Measurements from ENCODE around the gene OSBPL10.

OSBPL10 gene

DNA sequence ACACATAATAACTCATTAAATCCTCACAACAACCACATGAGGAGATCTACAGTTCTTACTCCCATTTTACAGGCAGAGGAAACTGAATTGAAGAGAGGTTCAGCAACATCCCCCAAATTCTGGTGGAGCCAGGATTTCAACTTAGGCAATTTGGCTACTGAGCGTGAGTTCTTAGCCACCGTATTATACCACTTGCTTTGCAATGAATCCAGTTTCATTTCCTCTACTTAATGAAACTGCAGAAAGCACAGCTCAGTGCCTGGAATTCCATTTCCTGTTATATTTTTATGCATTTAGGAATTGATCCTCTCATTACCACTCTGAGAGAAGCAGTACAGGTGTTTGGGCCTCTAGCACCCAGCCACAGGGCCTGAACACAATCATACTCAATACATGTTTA lies 4.8 kb upstream of the OSBPL10 start:
- DNase-seq: no peak

DNA sequence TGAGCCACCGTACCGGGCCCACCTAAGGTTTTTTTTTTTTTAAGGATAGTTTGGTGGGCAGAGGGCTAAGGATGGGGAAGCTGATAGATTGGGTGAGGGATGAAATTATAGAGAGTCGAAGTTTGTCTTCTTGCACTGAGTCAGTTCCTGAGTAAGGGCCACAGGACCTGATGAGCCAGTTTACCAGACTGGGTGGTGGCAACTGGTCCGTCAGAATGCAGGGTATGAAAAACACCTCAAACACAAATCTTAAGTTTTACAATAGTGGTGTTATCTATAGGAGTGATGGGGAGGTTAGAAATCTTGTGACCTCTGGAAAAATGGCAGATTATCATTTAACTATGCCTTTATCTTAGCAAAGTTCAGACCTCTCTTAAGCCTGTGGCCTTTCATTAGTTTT lies 3.3 kb upstream of the OSBPL10 start:
- no peak for DNase-seq

DNA sequence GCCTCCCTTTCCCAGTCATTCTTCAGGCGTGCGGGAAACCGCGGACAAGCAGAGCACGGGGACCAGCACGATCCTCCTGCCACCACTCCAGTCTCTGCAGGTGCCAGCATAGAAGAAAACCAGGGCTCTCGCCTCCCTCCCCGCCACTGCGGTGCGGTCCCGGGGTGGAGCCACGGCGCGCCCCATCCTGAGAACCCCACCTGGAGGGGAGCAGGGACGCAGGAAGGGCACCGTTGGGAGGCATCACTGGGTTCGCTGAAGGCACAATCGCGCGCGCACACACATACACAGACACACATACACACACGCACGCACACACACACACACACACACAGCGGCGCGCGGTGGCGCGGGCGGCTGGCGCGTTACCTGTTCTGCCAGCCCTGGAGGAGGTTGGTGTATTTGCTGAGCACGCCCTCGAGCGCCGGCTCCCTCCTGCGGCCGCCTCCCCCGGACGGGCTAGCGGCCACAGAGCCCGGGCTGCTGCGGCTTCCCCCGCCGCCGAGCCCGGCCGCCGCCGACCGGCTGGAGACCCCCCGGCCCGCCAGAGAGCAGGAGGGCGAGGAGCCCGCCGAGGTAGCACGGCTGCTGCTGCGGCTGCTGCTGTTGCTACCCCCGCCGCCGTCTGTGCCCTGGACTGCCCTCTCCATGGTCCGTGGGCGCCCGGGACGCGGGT lies 394 bp downstream of the OSBPL10 start:
- DNase-seq: peak; percentile 77

DNA sequence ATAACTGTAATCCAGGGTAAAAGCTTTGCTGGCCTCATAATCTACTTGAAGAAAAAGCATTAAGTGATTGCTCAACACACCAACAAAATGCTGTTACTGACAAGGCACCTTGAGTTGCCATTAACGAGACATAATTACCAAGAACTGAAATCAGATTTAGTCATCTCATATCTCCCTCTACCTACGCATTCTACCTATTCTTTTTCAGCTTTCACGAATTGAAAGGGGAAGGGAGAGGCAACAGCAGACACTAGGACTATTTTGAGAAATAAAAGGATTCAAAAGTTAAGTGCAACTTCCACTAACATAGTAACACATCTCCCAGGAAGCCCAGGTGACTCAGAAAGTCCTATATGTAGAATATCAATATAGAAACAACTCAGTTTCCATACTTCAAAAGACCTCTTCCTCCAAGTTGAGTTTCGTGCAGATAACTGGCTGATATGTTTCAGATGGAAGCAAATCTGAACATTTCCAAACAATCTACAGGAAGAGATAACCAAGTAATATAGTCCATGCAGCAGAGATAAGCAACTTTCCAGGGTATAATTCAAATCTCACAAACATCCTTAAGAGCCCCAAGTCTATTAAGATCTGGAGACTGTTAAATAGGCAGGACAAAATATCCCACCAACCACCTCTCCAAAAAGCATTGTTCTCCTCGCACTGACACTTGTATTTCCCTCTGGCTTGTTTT lies 1.9 kb downstream of the OSBPL10 start:
- no peak for DNase-seq

DNA sequence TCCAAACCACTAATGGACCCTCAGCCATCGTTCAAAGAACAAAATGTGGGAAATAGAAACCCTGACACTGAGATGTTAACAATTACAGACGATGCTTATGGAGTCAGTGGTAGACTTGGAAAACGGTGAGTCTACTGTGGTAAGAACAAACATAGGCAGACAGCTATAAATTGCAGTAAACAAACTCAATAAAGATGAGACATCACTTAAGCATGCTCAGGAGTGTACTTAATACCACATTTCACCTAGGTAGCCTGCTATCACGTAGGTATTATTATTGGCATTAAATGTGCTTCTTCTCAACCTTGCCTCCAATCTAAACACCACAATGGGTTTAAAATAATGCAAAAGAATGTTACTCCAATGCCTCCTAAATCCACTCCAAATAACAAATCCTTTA lies 2.5 kb downstream of the OSBPL10 start:
- DNase-seq: no peak

DNA sequence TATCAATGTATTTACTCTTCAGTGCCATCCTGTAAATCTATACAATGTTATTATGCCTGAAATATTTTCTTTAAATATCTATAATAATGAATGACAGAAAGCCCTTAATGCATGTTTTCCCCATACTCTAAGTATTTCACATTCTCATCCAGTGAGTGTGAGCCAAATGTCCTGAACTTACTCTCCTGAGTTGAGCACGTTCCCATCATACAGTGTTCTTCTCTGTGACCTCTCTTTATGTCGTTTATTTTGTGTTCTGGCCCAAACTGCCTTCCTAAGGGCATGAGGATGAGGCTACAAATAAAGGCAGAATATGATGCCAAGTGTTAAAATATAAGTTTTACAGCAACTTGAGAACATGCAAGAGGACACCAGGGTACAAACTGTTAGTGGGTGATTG lies 3.3 kb downstream of the OSBPL10 start:
- DNase-seq: no peak

DNA sequence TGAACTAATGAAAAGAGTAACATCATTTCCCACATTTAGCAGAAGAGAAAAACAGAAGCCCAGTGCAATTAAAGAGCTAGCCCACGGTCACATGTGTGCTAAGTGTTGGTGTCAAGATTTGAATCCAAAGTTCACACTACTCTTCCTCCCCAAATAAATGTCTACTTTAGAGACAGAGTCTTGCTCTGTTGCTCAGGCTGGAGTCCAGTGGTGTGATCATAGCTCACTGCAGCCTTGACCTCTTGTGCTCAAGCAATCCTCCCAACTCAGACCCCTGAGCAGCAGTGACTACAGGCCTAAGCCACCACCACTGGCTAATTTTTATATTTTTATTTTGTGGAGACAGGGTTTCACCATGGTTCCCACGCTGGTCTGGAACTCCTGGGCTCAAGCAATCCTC lies 4.8 kb downstream of the OSBPL10 start:
- no peak for DNase-seq

DNA sequence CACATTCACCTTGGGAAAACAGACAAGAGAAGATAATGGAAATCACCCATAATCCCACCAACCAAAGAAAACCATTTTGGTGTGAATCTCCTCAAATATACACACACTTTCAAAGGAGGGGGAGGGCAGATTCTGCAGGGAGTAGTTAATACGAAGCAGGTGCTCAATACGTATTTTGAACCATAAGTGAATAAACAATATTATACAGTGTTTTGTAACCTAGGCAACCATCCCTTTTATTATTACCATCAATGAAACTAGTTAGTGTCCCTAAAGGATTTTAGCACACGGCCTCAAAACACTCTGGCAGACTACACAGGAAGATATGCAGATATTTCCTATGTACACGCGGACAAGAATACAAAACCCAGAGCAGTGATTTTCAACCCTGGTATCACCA lies 6.1 kb downstream of the OSBPL10 start:
- DNase-seq: no peak

DNA sequence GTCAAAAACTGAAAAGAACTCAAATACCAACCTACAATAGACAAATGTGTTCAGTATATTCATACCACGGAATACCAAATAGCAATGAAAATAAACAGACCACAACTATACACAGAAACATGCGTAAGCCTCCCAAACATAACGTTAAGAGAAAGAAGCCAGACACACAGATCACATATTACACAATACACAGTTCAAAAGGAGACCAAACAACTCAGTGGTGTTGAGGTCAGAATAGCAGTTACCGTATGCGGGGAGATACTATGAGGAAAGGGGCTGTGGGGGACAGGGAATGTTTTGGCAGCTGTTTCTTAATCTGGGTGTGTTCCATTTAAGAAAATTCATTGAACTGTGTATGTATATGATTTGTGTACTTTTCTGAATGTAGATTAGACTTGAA lies 6.6 kb downstream of the OSBPL10 start:
- no peak for DNase-seq

DNA sequence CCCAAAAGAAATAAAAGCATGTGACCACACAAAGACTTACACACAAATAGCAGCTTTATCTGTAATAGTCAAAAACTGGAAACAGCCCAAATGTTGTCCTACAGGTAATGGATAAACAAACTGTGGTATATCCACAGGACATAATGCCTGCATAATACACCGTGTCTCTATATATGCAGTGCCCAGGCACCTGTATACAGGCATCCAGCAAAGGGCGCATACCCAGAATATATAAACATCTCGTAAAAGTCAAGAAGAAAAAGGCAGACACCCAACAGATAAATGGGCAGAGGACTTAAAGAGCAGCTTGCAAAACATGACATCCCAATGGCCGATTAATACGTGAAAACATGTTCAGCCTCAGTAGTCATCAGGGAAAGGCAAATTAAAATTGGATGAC lies 7.2 kb downstream of the OSBPL10 start:
- DNase-seq: no peak

DNA sequence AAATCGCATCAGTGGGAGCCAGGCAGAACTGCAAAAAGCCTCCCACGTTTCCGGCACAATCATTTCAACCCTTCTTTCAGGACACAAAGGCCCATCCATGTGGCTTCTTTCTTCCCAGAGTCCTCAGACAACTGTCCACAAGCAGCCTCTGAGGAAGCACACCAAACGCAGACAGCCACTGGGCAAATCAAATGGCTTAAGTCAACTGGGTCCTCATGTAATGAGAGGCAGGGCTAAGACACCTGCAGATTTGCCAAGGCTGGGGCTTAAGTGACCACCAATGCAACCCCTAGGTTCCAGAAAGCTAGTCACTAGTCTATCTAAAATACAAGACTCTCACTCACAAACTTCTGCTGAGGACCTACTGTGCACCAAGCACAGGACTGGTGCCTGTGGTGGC lies 8.0 kb downstream of the OSBPL10 start:
- DNase-seq: no peak

DNA sequence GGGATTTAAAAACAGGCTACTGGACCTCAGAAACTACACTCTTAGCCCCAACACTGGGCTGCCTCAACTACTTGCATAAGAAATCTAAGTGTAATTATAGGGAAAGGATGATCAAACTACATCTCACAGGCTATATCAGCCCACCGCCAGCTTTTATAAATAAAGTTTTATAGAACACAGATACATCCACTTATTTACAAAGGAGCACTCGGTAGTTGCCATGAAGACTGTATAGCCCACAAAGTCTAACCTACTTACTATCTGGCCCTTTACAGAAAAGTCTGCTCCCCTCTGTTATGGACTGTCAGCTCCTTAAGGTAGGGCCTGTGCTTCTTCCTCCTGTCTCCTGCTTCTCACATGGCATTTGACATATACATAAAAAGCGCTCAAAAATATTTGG lies 9.5 kb downstream of the OSBPL10 start:
- no peak for DNase-seq

DNA sequence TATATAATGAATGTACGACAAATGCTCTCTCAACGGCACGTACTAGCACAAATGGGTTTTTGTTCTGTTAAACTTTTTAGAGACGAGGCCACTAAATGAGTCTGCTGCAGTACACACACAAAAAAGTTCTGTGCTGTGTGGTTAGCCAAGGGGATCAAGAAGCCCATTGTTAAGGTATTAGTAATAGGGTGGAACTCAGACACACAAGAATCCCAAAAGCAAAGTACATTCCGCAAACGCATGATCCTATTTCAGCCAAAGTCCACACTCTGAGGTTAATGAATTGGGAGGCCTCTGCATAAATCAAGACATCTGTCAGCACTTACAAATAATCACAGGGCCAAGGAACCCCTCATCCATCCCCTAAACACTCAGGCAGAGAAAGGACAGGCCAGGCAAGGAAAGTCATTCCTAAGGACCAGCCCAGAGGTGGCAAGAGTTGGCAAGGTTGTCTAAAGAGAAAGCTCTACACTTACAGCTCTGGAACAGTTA lies 12.1 kb downstream of the OSBPL10 start:
- peak; percentile 71 for DNase-seq

DNA sequence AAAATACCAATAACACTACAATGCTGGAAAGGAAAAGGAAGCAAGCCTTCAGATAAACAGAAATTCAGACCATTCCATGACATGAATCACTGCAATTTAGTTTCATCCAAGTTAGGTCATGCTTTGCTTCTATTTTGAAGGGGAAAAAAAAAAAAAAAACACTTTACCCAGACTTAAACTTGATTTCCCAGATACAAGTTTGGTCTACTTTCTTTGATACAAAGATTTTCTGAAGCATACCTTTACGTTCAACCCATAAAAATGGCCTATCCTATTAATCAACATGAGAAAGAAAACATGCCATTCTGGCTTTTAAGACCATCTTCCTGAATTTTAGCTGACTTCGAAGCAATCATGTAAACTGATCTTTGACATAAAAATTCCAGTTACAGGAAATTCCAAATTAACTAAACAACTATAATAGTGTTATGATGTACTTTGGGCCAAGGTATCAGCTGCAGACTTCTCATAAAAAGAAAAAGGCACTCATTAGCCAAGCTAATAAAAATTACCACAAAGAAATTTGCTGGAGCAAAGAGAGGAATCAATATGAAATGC lies 12.6 kb downstream of the OSBPL10 start:
- no peak for DNase-seq

DNA sequence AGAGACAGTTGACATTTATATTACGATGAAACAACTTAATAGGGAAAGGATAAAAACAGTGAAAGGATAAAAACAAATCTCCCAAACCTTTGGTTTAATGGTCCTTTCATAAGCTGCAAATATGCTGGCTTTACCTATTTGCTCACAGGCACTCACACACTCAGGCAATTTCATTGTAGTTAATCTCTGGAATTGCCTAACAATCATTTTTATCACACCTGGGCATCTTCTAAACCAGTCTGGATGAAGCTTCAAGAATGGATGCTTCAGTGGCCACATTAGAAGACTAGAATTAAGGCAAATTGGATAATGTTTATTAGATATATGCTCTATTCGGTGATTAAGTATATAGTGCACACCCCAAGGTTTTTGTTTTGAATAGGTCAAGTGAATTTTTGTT lies 13.5 kb downstream of the OSBPL10 start:
- DNase-seq: no peak

DNA sequence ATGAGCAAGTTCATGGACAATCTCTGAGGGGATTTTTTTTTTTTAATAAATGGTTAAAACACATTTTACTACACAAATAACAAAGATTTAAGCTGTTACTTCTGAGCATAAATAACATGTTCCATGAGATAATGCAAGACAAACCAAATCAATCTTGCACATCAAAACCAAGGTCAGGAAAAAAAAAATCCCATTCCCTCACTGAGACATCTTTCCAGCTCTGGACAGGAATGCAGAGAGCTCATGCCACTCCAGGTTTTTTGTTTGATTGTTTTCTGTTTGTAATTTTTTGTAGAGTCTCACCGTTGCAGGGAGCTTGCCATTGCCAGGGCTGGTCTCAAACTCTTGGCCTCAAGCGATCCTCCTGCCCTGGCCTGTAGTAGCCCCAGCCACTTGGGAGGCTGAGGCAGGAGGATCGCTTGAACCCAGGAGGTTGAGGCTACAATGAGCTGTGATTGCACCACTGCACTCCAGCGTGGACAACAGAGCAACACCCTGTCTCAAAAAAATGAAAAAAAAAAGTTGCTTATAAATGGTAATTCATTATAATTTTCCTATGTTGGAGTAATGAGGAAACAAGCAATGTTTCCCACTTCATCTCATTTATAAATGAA lies 14.0 kb downstream of the OSBPL10 start:
- no peak for DNase-seq

DNA sequence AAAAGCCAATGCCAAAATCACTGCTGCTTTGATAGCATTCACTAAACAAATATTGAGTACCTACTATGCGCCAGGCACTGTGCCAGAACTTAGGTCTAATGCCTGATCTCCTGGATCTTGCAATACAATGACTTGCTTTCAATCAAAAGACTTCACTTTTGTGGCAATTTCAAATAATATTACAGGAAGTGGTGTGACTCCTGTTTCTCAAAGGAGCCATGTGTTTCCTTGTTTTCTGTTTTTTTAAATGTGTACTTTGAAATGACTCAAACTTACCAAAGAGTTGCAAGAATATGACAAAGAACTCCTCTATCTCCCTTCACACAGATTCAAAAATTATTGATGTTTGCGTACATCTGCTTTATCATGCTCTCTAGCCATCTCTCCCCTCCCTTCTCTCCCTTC lies 18.3 kb downstream of the OSBPL10 start:
- no peak for DNase-seq

DNA sequence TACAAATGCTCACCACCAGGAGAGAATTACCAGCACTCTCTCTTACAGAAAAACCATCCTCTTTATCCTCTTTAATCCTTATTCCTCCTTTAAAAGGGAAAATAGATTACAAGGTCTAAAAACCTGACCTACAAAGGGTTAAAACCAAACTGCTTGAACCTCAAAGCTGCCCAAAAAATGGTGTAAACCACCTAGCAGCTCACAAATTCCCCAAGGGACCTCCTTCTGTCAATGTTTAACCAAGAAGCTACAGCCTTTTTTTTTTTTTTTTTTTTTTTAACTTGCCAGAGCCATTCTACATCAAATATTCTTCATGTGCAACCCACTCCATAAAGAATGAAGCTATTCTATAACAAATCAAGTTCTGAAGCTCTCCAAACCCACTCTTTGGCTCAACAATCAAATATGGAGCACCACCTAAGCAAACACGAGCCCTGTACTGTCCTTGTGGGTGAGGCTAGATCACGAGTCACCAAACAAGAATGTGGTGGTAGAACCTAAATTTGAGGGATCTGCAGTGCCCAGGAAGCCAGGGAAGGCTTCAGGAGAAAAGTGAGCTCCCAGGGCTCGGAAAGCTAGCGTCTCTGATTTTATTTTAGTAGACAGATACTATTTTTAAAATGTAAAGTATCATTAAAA lies 20.1 kb downstream of the OSBPL10 start:
- DNase-seq: no peak

DNA sequence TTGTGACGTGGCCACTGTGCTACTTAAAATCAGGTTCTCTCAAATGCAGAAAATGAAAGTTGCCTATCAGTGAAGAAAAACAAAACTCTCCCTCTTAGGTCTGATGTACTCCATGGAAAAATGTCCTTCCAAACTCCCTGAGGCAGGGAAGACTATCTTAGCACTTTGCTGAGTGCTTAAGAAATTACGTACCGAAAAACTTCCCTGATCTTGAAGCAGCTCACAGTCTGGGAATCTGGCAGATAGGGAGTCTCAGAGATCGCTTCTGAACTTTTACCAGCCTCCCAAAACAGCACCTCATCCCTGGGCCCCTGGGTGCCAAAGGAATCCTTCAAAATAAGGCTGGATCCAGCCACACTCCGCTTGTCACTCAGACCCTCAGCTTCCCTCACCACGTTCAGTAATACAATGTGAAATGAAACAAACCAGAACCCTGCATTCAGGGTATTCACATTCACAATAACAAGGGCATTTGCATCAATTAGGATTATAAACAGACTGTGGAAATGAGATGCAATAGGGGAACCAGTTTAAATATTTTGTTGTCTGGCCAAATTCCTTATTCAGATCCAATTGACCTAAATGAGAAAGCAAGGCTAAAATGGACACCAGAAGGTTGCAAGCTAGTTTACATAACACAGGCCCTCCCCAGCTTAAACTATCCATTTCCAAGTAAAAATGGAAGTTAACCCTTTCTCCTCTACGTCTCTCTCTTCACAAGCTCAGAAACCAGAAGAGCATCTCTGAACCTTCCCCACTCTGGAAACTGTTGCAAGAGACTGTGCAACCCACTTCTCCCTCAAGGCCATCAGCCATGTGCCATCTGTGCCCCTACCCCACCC lies 20.9 kb downstream of the OSBPL10 start:
- DNase-seq: no peak

DNA sequence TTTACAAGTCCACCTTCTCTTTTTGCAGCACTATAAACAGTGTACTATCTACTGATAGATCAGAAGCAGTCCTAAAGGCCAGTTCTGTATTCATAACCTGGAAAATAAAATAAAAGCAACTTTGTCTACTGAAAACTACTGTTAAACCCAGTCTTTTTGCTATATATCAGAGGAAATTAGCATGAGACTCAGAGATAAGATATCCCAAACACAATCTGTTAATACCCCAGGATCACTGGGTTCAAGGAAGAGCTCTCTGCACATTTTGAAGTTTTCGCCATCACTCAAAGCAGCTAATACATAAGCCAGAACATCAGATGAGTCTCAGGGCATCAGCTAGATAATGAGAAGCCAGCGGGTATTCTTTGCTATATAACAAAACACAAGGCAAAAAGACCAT lies 21.8 kb downstream of the OSBPL10 start:
- no peak for DNase-seq

DNA sequence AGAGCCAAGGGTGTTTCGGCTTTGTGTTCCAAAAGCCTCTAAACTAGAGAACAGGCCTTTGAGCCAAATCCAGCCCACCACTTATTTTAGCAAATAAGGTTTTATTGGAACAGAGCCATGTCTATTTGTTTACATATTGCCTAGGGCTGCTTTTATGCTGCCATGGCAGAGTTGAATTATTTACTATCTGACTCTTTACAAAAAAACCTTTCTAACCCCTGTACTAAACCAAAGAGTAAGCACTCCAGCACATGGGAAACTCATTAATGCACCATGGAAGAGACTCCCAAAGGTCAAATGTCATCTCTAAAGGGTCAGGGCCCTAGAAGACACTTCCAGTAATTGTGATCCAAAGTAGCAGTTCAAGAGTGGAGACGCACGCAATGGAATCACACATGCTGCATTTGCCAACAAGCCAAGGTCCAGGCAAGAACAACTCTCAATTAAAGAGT lies 22.3 kb downstream of the OSBPL10 start:
- DNase-seq: peak; percentile 42

DNA sequence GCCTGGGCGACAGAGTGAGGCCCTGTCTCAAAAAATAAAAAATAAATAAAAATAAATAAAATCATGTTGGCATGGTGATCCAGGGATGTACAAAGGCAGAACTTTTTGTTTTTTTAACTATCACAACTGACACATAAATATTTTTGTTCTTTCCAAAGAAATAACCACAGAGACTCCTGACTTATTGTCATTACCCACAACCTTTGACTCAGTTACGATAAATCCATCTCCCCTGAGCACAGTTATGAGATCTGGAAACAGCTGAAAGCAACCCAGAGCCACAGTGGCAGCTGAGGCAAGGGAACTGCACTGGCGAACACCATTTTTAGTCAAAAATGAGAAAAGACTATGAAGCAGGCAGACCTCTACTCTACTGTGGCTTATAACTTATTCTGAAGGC lies 24.0 kb downstream of the OSBPL10 start:
- no peak for DNase-seq
